Activated CD4-positive, alpha-beta T cell treated with anti-CD3 and anti-CD28 coated beads, Interleukin-2, amount 10 ng/mL, durations not matched to agents 24 days and 14 days (primary cell): ENCODE data around the gene WNT3A. TPM values are rescaled to one million over a fixed set of nuclear protein-coding genes. Genes with fewer than 3 reads are reported as not detected.

Experiments used
- DNase-seq: peaks from one replicate; pipeline ENCODE4 v3.0.0; 2022
- H3K27ac Mint-ChIP-seq: one replicate; pipeline ENCODE4 v1.8.0; 2022; ENCODE audit warnings: mild to moderate bottlenecking, mixed read lengths
- H3K27me3 Mint-ChIP-seq: one replicate; pipeline ENCODE4 v1.8.0; 2022; ENCODE audit warnings: mixed read lengths
- H3K36me3 Mint-ChIP-seq: one replicate; pipeline ENCODE4 v1.8.0; 2022; ENCODE audit warnings: low read depth, mild to moderate bottlenecking, mixed read lengths
- H3K4me1 Mint-ChIP-seq: one replicate; pipeline ENCODE4 v1.8.0; 2021; ENCODE audit warnings: mixed read lengths
- H3K4me3 Mint-ChIP-seq: one replicate; pipeline ENCODE4 v1.8.0; 2022; ENCODE audit warnings: mild to moderate bottlenecking, moderate library complexity, mixed read lengths
- H3K9me3 Mint-ChIP-seq: one replicate; pipeline ENCODE4 v1.8.0; 2021; ENCODE audit warnings: mixed read lengths
- intact Hi-C: fragments of 100-400 bp; cut with micrococcal nuclease; formaldehyde crosslinking; loops from one replicate; pipeline ENCODE4 v1.15.1; 2023
- total RNA-seq: library from RNA; stranded (reverse); gene quantifications from 2 replicates; pipeline ENCODE4 v1.2.3, GENCODE V29; 2022

The WNT3A gene
- total RNA-seq, 1 donor from 2014 or later = not detected

DNA sequence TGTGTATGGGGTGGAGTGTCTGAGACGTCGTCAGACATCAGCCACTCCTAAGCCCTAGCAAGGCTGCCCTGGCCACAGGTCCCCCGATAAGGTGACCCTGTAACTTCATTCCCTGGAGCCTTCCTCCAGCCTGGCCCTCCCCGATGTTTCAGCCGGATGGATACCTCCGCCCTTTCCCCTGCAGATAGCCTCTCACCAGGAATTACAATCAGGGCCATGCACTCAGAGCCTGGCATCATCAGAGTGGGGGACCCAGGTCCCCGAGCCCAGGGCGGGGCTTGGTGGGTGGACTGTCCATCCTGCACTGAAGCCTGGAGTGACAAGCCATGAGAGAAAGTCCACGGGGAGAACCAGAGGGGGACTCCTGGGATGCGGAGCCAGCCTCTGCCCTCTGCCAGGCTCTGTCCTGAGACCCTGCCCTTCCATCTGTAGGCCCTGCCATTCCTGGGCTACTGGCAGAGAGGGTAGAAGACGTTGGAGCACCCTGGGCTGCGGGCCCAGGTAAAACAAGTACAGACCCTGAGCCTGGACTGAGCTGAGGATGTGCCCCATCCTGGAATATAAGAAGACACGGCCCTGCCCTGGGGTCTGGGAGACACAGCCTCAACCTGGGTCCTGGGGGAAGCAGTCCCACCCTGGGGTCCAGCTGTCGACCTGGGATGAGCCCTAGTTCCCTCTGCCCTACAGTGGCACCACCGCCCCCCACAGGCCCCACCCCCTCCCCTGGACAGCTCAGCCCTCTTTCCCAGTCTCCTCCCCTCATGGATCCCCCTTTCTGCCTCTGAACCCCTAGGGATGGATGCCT is 58.9 kb downstream of the WNT3A start:
- no peaks in the 10 kb centered on the region for H3K36me3 Mint-ChIP-seq
- H3K9me3 Mint-ChIP-seq = no peaks in the 10 kb centered on the region
- H3K27me3 Mint-ChIP-seq = peaks cover 16% of the 10 kb centered on the region
- no peak overlapping the region for H3K27ac Mint-ChIP-seq
- intact Hi-C loops = no loop called here
- H3K4me3 Mint-ChIP-seq = no peak overlapping the region
- H3K4me1 Mint-ChIP-seq = peaks cover 4% of the 10 kb centered on the region
- no peak for DNase-seq

DNA sequence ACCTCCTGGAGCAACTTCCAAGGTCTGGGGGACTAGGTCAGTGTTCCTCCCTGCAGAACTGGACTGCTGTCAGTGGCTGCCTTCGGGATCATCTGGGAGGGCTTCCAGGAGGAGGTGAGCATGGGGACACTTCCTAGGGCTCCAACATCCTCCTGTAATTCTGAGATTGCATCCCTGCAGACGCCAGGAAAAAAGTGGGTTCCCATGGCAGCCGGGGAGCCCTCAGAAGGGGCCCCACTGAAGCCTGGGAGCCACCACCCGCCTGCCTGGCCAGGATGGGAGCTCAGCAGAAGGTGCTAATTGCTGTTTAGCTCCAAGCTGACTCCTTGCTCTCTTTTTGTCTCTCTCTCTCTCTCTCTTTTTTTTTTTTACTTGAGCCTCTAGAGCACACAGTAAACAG is 59.6 kb downstream of the WNT3A start:
- Mint-ChIP-seq H3K27ac (no peak overlapping the region), H3K36me3 (no peaks in the 10 kb centered on the region), H3K4me1 (no peaks in the 10 kb centered on the region), H3K4me3 (no peak overlapping the region), H3K9me3 (no peaks in the 10 kb centered on the region), H3K27me3 (peaks cover 9% of the 10 kb centered on the region)
- no peak for DNase-seq
- intact Hi-C loops = no loop called here

DNA sequence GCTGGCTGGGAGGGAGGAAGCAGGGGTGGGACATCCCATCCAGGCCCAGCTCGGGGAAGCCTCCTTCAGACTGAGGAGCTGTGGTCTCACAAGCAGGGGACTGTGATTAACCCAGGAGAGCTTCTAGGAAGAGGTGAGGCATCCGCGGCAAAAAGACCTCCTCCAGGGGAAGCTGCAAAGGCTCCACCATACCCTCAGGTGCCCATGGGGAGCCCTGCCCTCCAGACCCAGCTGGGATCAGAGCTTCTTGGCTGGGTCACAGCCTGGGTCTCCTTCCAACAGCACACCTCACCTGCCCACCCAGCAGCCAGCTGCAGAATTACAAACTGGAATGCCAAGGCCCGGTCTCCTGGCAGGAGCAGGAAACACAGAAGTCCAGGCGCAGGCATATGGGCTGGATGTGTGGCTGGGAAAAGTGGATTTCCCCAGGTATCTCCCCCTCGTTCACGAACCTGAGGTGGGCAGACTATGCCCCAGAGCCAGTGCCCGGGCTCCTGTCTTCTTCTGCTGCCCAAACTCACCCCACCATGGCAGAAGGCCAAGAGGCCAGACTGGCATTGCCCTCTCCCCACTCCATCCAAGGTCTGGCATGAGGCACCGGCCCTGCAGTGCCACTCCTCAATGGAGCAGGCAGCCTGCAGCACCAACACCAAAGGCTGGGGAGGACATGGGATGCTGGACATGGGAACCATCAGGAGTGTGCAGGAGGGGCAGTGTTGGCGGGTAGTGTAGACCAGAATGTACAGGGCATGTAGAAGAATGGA is 60.3 kb downstream of the WNT3A start:
- H3K36me3 Mint-ChIP-seq = no peaks in the 10 kb centered on the region
- intact Hi-C loops = no loop called here
- H3K4me3 Mint-ChIP-seq = no peak overlapping the region
- no peaks in the 10 kb centered on the region for H3K4me1 Mint-ChIP-seq
- H3K27me3 Mint-ChIP-seq = peaks cover 9% of the 10 kb centered on the region
- no peak overlapping the region for H3K27ac Mint-ChIP-seq
- no peak for DNase-seq
- no peaks in the 10 kb centered on the region for H3K9me3 Mint-ChIP-seq

DNA sequence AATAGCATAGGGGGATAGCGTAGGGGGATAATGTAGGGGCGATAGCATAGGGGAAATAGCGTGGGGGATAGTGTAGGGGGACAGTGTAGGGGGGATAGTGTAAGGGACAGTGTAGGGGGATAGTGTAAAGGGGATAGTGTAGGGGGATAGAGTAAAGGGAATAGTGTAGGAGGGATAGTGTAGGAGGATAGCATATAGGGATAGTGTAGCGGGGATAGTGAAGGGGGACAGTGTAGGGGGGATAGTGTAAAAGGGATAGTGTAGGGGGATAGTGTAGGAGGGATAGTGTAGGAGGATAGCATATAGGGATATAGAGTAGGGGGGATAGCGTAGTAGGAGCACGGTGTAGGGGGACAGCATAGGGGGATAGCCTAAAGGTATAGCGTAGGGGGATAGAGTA is 61.6 kb downstream of the WNT3A start:
- no peaks in the 10 kb centered on the region for H3K36me3 Mint-ChIP-seq
- no peaks in the 10 kb centered on the region for H3K9me3 Mint-ChIP-seq
- H3K4me1 Mint-ChIP-seq = no peaks in the 10 kb centered on the region
- no peak for DNase-seq
- no peak overlapping the region for H3K4me3 Mint-ChIP-seq
- H3K27ac Mint-ChIP-seq = no peak overlapping the region
- intact Hi-C loops = no loop called here
- H3K27me3 Mint-ChIP-seq = peaks cover 6% of the 10 kb centered on the region

DNA sequence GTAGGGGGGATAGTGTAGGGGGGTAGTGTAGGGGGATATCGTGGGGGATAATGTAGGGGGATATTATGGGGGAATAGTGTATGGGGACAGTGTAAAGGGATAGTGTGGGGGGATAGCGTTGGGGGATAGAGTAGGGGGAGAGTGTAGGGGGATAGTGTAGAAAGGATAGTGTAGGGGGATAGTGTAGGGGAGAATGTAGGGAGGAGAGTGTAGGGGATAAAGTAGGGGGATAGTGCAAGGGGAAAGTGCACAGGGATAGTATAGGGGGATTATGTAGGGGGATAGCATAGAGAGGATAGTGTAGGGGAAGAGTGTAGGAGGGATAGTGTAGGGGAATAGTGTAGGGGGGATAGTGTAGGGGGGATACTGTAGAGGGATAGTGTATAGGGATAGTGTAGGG is 63.4 kb downstream of the WNT3A start:
- H3K27ac Mint-ChIP-seq = no peak overlapping the region
- no peak for DNase-seq
- H3K4me1 Mint-ChIP-seq = no peaks in the 10 kb centered on the region
- H3K4me3 Mint-ChIP-seq = no peak overlapping the region
- intact Hi-C loops = no loop called here
- no peaks in the 10 kb centered on the region for H3K9me3 Mint-ChIP-seq
- no peaks in the 10 kb centered on the region for H3K36me3 Mint-ChIP-seq
- peaks cover 6% of the 10 kb centered on the region for H3K27me3 Mint-ChIP-seq

DNA sequence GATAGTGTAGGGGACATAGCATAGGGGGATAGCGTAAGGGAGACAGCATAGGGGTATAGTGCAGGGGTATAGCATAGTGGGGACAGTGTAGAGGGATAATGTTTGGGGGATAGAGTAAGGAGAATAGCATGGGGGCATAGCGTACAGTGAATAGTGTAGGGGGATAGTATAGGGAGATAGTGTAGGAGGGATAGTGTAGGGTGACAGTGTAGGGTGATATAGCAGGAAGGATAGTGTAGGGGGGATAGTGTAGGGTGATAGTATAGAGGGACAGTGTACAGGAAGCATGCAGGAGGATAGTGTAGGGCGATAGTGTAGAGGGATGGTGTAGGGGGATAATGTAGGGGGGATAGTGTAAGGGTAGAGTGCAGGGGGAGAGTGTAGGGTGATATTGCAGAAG is 64.1 kb downstream of the WNT3A start:
- DNase-seq = no peak
- no peaks in the 10 kb centered on the region for H3K36me3 Mint-ChIP-seq
- intact Hi-C loops = no loop called here
- no peaks in the 10 kb centered on the region for H3K9me3 Mint-ChIP-seq
- peaks cover 6% of the 10 kb centered on the region for H3K27me3 Mint-ChIP-seq
- no peak overlapping the region for H3K4me3 Mint-ChIP-seq
- no peaks in the 10 kb centered on the region for H3K4me1 Mint-ChIP-seq
- no peak overlapping the region for H3K27ac Mint-ChIP-seq

DNA sequence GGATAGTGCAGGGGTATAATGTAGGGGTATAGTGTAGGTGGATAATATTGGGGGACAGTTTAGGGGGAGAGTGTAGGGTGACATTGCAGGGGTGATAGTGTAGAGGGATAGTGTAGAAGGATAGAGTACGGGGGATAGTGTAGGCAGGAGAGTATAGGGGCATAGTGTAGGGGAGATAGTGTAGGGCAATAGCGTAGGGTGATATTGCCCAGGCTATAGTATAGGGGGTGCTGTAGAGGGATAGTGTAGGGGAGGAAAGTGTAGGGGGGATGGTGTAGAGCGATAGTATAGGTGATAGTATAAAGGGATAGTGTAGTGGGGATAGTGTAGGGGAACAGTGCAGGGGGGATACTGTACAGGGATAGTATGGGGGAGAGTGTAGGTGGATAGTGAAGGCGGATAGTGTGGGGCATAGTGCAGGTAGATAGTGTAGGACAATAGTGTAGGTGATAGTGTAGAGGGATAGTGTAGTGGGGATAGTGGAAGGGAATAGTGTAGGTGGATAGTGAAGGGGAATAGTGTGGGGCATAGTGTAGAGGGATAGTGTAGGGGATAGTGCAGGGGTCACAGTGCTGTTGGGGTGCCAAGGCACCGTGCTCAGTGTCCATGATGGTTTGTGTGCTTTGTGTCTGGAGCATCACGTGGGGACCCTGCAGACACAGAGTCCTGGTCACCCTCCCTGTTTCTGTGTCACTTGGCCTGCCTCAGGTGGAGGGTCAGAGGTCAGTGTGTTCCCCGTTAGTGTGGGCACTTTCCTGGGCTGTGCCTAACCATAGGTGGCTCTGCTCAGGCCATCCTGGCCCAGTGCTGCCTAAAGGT is 65.2 kb downstream of the WNT3A start:
- H3K4me3 Mint-ChIP-seq = no peak overlapping the region
- H3K9me3 Mint-ChIP-seq = no peaks in the 10 kb centered on the region
- H3K27me3 Mint-ChIP-seq = peaks cover 4% of the 10 kb centered on the region
- no peak for DNase-seq
- no peak overlapping the region for H3K27ac Mint-ChIP-seq
- no peaks in the 10 kb centered on the region for H3K36me3 Mint-ChIP-seq
- intact Hi-C loops = no loop called here
- H3K4me1 Mint-ChIP-seq = no peaks in the 10 kb centered on the region

DNA sequence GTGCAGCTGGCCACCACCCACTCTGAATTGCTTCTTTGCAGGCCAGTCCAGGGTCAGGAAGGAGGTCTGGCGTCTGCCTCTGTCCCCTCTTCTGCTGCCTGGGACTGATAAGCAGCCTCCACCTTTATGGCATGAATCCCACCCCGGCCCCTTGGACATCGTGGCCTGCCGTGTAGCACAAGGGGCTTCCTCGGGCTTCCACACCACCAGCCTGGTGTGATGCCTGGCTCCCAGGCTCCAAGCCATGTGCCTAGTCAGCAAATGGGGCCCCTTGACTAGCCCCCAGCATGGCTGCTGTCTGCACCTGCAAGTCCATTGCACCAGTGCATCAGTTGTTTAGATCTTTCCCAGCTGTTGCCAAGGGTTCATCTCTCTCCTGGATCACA is 65.9 kb downstream of the WNT3A start:
- H3K36me3 Mint-ChIP-seq = no peaks in the 10 kb centered on the region
- intact Hi-C loops = no loop called here
- H3K27ac Mint-ChIP-seq = no peak overlapping the region
- DNase-seq = no peak
- no peak overlapping the region for H3K4me3 Mint-ChIP-seq
- H3K27me3 Mint-ChIP-seq = no peaks in the 10 kb centered on the region
- H3K9me3 Mint-ChIP-seq = no peaks in the 10 kb centered on the region
- H3K4me1 Mint-ChIP-seq = peaks cover under 1% of the 10 kb centered on the region

DNA sequence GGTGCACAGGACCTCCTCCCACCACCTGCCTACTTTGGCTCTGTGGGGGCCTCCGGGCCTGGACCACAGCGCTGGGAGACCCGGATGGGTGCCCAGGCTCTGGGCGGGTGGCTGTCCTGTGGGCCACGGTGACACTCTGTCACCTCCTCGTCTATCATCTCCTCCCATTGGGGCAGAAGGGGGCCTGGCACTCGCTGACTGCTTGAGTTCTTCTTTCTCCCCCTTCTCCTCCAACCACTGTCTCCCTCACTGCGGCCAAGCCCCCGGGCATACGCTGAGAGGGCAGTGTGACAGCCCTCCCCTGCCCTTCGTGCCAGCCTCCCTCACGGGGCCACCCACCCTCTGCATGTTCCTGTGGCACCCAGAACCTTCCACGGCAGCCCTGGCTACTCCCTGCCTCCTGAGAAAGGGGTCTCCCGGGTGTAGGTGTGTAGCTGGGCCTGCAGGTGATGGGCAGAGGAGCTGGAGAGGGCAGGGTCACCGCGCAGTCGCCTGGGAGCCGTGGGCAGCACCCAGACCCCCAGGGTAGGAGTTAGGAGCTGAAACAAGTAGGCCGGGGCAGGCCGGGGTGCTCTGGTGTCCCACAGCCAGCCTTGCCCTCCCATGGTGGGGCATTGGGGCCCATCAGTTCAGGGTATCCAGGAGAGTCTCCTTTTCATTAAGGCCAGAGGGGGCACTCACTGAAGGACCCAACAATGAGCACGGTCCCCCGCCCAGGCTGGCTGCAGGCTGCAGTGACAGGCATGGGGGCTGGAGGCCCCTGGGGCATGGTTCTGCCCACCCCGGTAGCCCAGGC is 66.5 kb downstream of the WNT3A start:
- DNase-seq = no peak
- no peak overlapping the region for H3K27ac Mint-ChIP-seq
- no peaks in the 10 kb centered on the region for H3K9me3 Mint-ChIP-seq
- H3K36me3 Mint-ChIP-seq = no peaks in the 10 kb centered on the region
- no peaks in the 10 kb centered on the region for H3K27me3 Mint-ChIP-seq
- intact Hi-C loops = no loop called here
- peaks cover 2% of the 10 kb centered on the region for H3K4me1 Mint-ChIP-seq
- no peak overlapping the region for H3K4me3 Mint-ChIP-seq

DNA sequence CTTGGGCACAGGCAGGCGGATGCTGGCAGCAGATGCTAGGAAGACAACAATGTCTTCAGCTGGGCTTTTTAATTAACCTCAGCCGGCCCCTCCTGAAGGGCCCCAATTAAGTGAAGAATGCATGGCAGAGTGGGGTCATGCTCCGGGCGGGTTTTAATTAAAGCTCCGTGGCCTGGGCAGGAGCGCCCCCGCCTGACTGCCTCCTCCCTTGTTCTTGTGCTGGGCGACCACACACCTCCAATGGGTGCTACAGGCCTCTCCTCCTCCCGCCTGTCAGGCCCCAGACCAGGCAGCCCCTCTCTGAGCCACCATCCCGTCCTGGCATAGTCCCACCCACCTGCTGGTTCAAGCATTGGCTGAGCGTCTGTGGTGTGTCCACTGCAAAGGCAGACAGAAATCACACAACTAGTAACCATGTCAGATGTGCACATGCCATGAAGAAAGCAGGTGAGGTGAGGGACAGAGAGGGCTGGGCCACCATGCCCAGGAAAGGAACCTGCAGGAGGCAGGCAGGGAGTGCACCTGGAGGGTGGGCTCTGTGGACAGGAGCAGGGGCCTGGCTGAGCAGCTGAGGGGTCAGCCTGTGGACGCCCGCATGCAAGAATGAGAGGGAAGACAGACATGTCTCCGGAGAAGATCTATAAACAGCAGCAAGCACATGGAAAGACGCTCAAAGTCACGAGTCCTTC is 67.2 kb downstream of the WNT3A start:
- H3K9me3 Mint-ChIP-seq = no peaks in the 10 kb centered on the region
- H3K4me1 Mint-ChIP-seq = peaks cover 4% of the 10 kb centered on the region
- no peaks in the 10 kb centered on the region for H3K27me3 Mint-ChIP-seq
- no peak overlapping the region for H3K27ac Mint-ChIP-seq
- DNase-seq = no peak
- intact Hi-C loops = no loop called here
- H3K4me3 Mint-ChIP-seq = no peak overlapping the region
- H3K36me3 Mint-ChIP-seq = no peaks in the 10 kb centered on the region

DNA sequence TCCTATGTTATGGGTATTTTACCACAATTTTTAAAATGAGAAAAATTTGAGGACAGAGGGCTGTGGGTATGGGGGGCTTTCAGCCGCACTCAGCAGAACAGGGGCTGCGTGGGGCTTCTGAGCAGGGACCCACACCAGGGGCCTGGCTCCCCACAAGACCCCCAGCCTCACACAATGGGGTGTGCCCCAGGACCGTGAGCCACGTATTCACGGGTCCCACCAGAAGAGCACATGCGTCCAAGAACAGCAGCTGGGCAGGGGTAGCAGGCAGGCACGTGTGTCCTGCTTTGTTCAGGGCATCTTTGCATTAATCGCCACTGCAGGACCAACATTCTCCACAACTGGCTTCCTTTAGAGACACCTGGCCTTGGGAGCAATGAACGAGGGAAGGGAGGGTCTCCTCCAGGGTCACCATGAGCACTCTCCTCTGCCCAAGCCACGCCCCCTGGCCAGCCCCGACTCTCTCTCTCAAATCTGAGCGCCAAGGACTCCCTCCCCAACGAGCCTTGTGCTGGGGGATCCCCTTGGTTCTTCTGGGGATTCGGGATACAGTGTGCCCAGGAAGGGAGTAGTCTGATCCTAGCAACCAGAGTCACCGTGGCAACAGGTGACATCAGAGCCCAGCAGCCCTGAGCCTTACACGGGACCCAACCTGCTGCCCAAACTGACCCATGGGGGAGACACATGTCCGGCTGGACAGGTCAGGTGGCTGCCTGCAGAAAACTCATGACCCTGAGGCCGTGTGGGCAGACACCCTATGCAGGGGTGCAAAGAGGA is 68.3 kb downstream of the WNT3A start:
- no peaks in the 10 kb centered on the region for H3K9me3 Mint-ChIP-seq
- DNase-seq = no peak
- H3K27me3 Mint-ChIP-seq = no peaks in the 10 kb centered on the region
- H3K27ac Mint-ChIP-seq = no peak overlapping the region
- intact Hi-C loops = no loop called here
- peaks cover 8% of the 10 kb centered on the region for H3K4me1 Mint-ChIP-seq
- H3K4me3 Mint-ChIP-seq = no peak overlapping the region
- peaks cover 3% of the 10 kb centered on the region for H3K36me3 Mint-ChIP-seq

DNA sequence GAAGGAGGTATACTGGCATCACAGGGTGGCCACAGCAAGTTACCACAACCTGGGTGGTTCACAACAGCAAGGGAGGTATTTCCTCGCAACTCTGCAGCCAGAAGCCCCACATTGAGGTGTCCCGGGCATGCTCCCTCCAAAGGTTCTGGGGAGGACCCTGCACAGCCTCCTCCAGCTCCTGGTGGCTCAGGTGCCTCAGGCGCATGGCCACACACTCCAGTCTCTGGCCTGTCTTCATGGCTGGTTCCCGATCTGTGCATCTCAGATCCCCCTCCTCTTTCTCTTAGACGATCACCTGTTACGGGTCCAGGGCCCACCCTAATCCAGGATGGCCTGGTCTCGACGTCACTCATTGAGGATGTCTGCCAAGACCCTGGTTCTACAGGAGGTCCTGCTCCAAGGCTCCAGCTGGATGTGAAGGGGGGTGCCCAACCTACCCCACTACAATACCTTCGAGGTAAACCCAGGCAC is 69.0 kb downstream of the WNT3A start:
- Mint-ChIP-seq H3K27me3 (no peaks in the 10 kb centered on the region), H3K27ac (no peak overlapping the region), H3K9me3 (no peaks in the 10 kb centered on the region), H3K4me3 (no peak overlapping the region), H3K4me1 (peaks cover 8% of the 10 kb centered on the region), H3K36me3 (peaks cover 3% of the 10 kb centered on the region)
- intact Hi-C loops = no loop called here
- DNase-seq = no peak
